Measurements from ENCODE around the gene TBX2. TPM values are rescaled to one million over a fixed set of nuclear protein-coding genes. Genes with fewer than 3 reads are reported as not detected.
A peak's percentile ranks its signal among the peaks of the same experiment; 100 is the strongest.

TBX2 gene
- total and polyA plus RNA-seq, 2 of the 13 experiments (the other 11 are each of a cell fraction or from before 2014, with no cell fraction given), result 2.8 to 15.3 TPM

GRCh38 chr17:61416540-61417363, 17.1 kb downstream of the TBX2 start (continued):
- TF ChIP-seq ZFP91 (CRISPR knock-in tag; IDR thresholded peaks at IDR 0.05; ENCODE audit: borderline replicate concordance) (peak; percentile 67), ZBTB26 (CRISPR knock-in tag; IDR thresholded peaks at IDR 0.05; ENCODE audit: borderline replicate concordance) (no peak), THAP7 (CRISPR knock-in tag; IDR thresholded peaks at IDR 0.05) (no peak), SRY (CRISPR knock-in tag; IDR thresholded peaks at IDR 0.05) (no peak), MXD4 (CRISPR knock-in tag; IDR thresholded peaks at IDR 0.05) (no peak), E2F5 (CRISPR knock-in tag; conservative IDR thresholded peaks at IDR 0.05) (no peak), POLR2A (IDR thresholded peaks at IDR 0.05; ENCODE audit: insufficient read depth in 1 of 2, low read depth in 2 of 2, low read length in 2 of 2) (no peak), SMAD3 (CRISPR knock-in tag; IDR thresholded peaks at IDR 0.05) (0 out of 2 replicates have a peak, but pooled peaks have one; percentile 57), NFKB2 (CRISPR knock-in tag; IDR thresholded peaks at IDR 0.05; ENCODE audit: borderline replicate concordance) (peak; percentile 69), ZNF547 (CRISPR knock-in tag; IDR thresholded peaks at IDR 0.05) (no peak), ZNF274 (CRISPR knock-in tag; IDR thresholded peaks at IDR 0.05) (no peak), ZNF619 (CRISPR knock-in tag; IDR thresholded peaks at IDR 0.05) (peak; percentile 96), TBL1XR1 (IDR thresholded peaks at IDR 0.05; ENCODE audit: borderline replicate concordance, low read length, partially characterized antibody) (no peak), NKX3-1 (CRISPR knock-in tag; IDR thresholded peaks at IDR 0.05) (no peak), ZBTB46 (CRISPR knock-in tag; IDR thresholded peaks at IDR 0.05; ENCODE audit: borderline replicate concordance) (peak; percentile 50; the same call in 1 of the 2 replicates), CHD2 (IDR thresholded peaks at IDR 0.05; ENCODE audit: low read depth, low read length) (no peak), ASH2L (IDR thresholded peaks at IDR 0.05; ENCODE audit: insufficient read length, low read depth, low read length) (peak; percentile 28), NR2F2 (IDR thresholded peaks at IDR 0.05; ENCODE audit: borderline replicate concordance, low read depth) (no peak), BCL6 (CRISPR knock-in tag; IDR thresholded peaks at IDR 0.05) (peak; percentile 21; the same call in 1 of the 2 replicates), NAIF1 (CRISPR knock-in tag; IDR thresholded peaks at IDR 0.05; ENCODE audit: borderline replicate concordance) (no peak), DRAP1 (CRISPR knock-in tag; IDR thresholded peaks at IDR 0.05) (peak; percentile 27; the same call in 1 of the 2 replicates), HIVEP1 (CRISPR knock-in tag; IDR thresholded peaks at IDR 0.05) (no peak; the same call in 1 of the 2 replicates)
